ENCODE results near the gene N4BP2L2.

GRCh38 chr13:32499538-32500210 lies 38.9 kb downstream of the N4BP2L2 start:
- TF ChIP-seq POLR2AphosphoS5 (IDR thresholded peaks at IDR 0.05; ENCODE audit: low read depth, low read length): no peak
- TF ChIP-seq POLR2A (IDR thresholded peaks at IDR 0.05; ENCODE audit: low read depth, low read length): no peak
